ENCODE measurements around the gene MCFD2.

Gene MCFD2

GRCh38 chr2:46915281-46915810 lies at the start of gene MCFD2:
MCFD2 (minus strand) TSS chr2:46915806; CDS start chr2:46909171, 6,635 bp downstream.
- TF ChIP-seq CTCF (IDR thresholded peaks at IDR 0.05; ENCODE audit: borderline replicate concordance, control extremely low read depth, extremely low read depth, insufficient read depth, missing control alignments), result no peak
- in situ Hi-C loops (cut with MboI; ENCODE audit: low sequenced_read_pairs, unreplicated experiment), result no loop called here
- DNase-seq (ENCODE audit: low spot score), result no peak

GRCh38 chr2:46964835-46965560 lies 49.4 kb upstream of the MCFD2 start:
- DNase-seq (ENCODE audit: low spot score), result no peak
- in situ Hi-C loops (cut with MboI; ENCODE audit: low sequenced_read_pairs, unreplicated experiment), result no loop called here
- TF ChIP-seq CTCF (IDR thresholded peaks at IDR 0.05; ENCODE audit: borderline replicate concordance, control extremely low read depth, extremely low read depth, insufficient read depth, missing control alignments), result no peak

GRCh38 chr2:46963941-46964673 lies 48.5 kb upstream of the MCFD2 start:
- in situ Hi-C loops (cut with MboI; ENCODE audit: low sequenced_read_pairs, unreplicated experiment), result no loop called here
- no peak for TF ChIP-seq CTCF (IDR thresholded peaks at IDR 0.05; ENCODE audit: borderline replicate concordance, control extremely low read depth, extremely low read depth, insufficient read depth, missing control alignments)
- no peak for DNase-seq (ENCODE audit: low spot score)

- in situ Hi-C loops (cut with MboI; ENCODE audit: low sequenced_read_pairs, unreplicated experiment), result no loop called here
- DNase-seq (ENCODE audit: low spot score), result no peak
- no peak for TF ChIP-seq CTCF (IDR thresholded peaks at IDR 0.05; ENCODE audit: borderline replicate concordance, control extremely low read depth, extremely low read depth, insufficient read depth, missing control alignments)
These were observed 47.6 kb upstream of the MCFD2 start for GRCh38 chr2:46963210-46963609.

- in situ Hi-C loops (cut with MboI; ENCODE audit: low sequenced_read_pairs, unreplicated experiment), result no loop called here
- DNase-seq (ENCODE audit: low spot score), result no peak
- no peak for TF ChIP-seq CTCF (IDR thresholded peaks at IDR 0.05; ENCODE audit: borderline replicate concordance, control extremely low read depth, extremely low read depth, insufficient read depth, missing control alignments)
These were observed 47.1 kb upstream of the MCFD2 start for GRCh38 chr2:46962751-46963150.

GRCh38 chr2:46960618-46961017 lies 45.0 kb upstream of the MCFD2 start:
- no peak for DNase-seq (ENCODE audit: low spot score)
- in situ Hi-C loops (cut with MboI; ENCODE audit: low sequenced_read_pairs, unreplicated experiment), result no loop called here
- no peak for TF ChIP-seq CTCF (IDR thresholded peaks at IDR 0.05; ENCODE audit: borderline replicate concordance, control extremely low read depth, extremely low read depth, insufficient read depth, missing control alignments)

Measured in GM13976 (cell line).